HCT116 (cell line): ENCODE measurements around the gene SIGLEC11. TPM values are rescaled to one million over a fixed set of nuclear protein-coding genes. Genes with fewer than 3 reads are reported as not detected.

Experiments used
- ATAC-seq: fragments of 200-7000 bp; cut with Tn5 transposase; 2 replicates; pipeline ENCODE4 v1.9.1; 2020; ENCODE audit warnings: mild to moderate bottlenecking, moderate library complexity
- BruUV-seq: library from RNA; stranded (reverse); fragments of 400-500 nt; replicated peaks from 2 replicates; lab custom pipeline; 2021; lab: Mats Ljungman, UMichigan
- CTCF ChIA-PET: fragments of 300-600 bp; sonication (Branson Sonifier 250); formaldehyde crosslinking; loops from one replicate; lab custom pipeline; 2021; ENCODE audit warnings: antibody characterized with exemption; lab: Charles Lee
- POLR2A ChIA-PET: fragments of 300-600, 350-600 bp; sonication (Branson Sonifier 250); formaldehyde crosslinking; loops from one replicate; lab custom pipeline; 2021; ENCODE audit warnings: antibody characterized with exemption; lab: Charles Lee
- RAD21 ChIA-PET, 2 experiments: fragments of 300-600 bp; sonication (Branson Sonifier 250); formaldehyde crosslinking; loops; one replicate each; lab custom pipeline; 2023; ENCODE audit warnings: low total read pairs in 2 of 2; ENCODE audit not compliant: uncharacterized antibody in 2 of 2, unreplicated experiment in 2 of 2, low non-redundant PET in 1 of 2; lab: Charles Lee
- DNase-seq: peaks from one replicate; pipeline ENCODE4 v3.0.0-alpha.2; 2010; ENCODE audit warnings: low read depth, low spot score
- H2AFZ ChIP-seq: fragments of 200-600 bp; shearing (Covaris generic), sonication (generic); 2 replicates; pipeline ENCODE4 v1.6.1; 2017; ENCODE audit warnings: low read depth, mixed run types, mixed read lengths, antibody characterized with exemption, low read length; ENCODE audit not compliant: poor library complexity, severe bottlenecking
- H3K27ac ChIP-seq: 2 replicates; pipeline ENCODE4 v1.5.1; 2012; ENCODE audit warnings: low read depth, low read length
- H3K27me3 ChIP-seq: fragments of 200-600 bp; sonication (generic); 2 replicates; pipeline ENCODE4 v1.6.1; 2016; ENCODE audit warnings: mixed run types, low read length, mixed read lengths; ENCODE audit not compliant: insufficient read depth
- H3K36me3 ChIP-seq, 2 experiments: fragments of 200-500 bp in 1 of 2; fragments of 200-600 bp in 1 of 2; sonication (Bioruptor generic) in 1 of 2; sonication (generic) in 1 of 2; 2 replicates each; pipeline versions ENCODE4 v1.5.1 to v1.6.1; 2014 to 2016; ENCODE audit warnings: low read length in 2 of 2, inconsistent platforms in 1 of 2, mixed read lengths in 1 of 2, mixed run types in 1 of 2; ENCODE audit not compliant: insufficient read depth in 2 of 2, control insufficient read depth in 1 of 2
- H3K4me1 ChIP-seq, 2 experiments: fragments of 200-600 bp in 1 of 2; sonication (generic) in 1 of 2; 2 replicates each; pipeline versions ENCODE4 v1.5.1 to v1.6.1; 2012 to 2017; ENCODE audit warnings: low read length in 2 of 2, inconsistent platforms in 1 of 2, mild to moderate bottlenecking in 1 of 2, mixed read lengths in 1 of 2, mixed run types in 1 of 2, moderate library complexity in 1 of 2; ENCODE audit not compliant: insufficient read depth in 2 of 2, control insufficient read depth in 1 of 2
- H3K4me2 ChIP-seq: fragments of 200-600 bp; sonication (generic); 2 replicates; pipeline ENCODE4 v1.6.1; 2017; ENCODE audit warnings: mixed run types, low read length, mixed read lengths
- H3K4me3 ChIP-seq, 2 experiments: fragments of 200-600 bp in 1 of 2; sonication (generic) in 1 of 2; replicated peaks in 1 of 2; 2 replicates each; pipeline ENCODE4 v1.5.1; 2011 to 2016; ENCODE audit warnings: low read length in 2 of 2, control low read depth in 1 of 2, low read depth in 1 of 2, mild to moderate bottlenecking in 1 of 2, mixed read lengths in 1 of 2, mixed run types in 1 of 2
- H3K79me2 ChIP-seq: fragments of 200-600 bp; sonication (generic); 2 replicates; pipeline ENCODE4 v1.6.1; 2017; ENCODE audit warnings: mild to moderate bottlenecking, mixed run types, low read length, moderate library complexity, mixed read lengths; ENCODE audit not compliant: insufficient read depth
- H3K9ac ChIP-seq: fragments of 200-600 bp; sonication (generic); 2 replicates; pipeline ENCODE4 v1.6.1; 2016; ENCODE audit warnings: low read length, mixed read lengths
- H3K9me2 ChIP-seq: fragments of 200-600 bp; sonication (generic), shearing (Covaris generic); 2 replicates; pipeline ENCODE4 v1.6.1; 2017; ENCODE audit warnings: mixed run types, mild to moderate bottlenecking, moderate library complexity; ENCODE audit not compliant: insufficient read depth
- H3K9me3 ChIP-seq, 2 experiments: fragments of 200-500 bp in 1 of 2; fragments of 200-600 bp in 1 of 2; sonication (Bioruptor generic) in 1 of 2; sonication (generic) in 1 of 2; 2 replicates each; pipeline ENCODE4 v1.6.1; 2014 to 2017; ENCODE audit warnings: low read length in 2 of 2, mixed read lengths in 2 of 2, inconsistent platforms in 1 of 2, low read depth in 1 of 2, mild to moderate bottlenecking in 1 of 2, mixed run types in 1 of 2, moderate library complexity in 1 of 2; ENCODE audit not compliant: control insufficient read depth in 1 of 2, insufficient read depth in 1 of 2
- H4K20me1 ChIP-seq: fragments of 200-600 bp; sonication (generic), shearing (Covaris generic); 2 replicates; pipeline ENCODE4 v1.6.1; 2017; ENCODE audit warnings: mixed run types, mild to moderate bottlenecking, moderate library complexity; ENCODE audit not compliant: insufficient read depth
- CBX3 ChIP-seq: IDR thresholded peaks from 2 replicates; pipeline ENCODE4 v1.6.1; 2012; ENCODE audit warnings: low read depth
- CTCF ChIP-seq, 3 experiments: fragments of 200-600 bp in 1 of 3; sonication (generic) in 1 of 3; IDR thresholded peaks in 2 of 3; conservative IDR thresholded peaks in 1 of 3; 2 replicates each; pipeline ENCODE4 v1.5.1; 2012 to 2017; ENCODE audit warnings: low read depth in 2 of 3, low read length in 2 of 3, antibody characterized with exemption in 1 of 3, borderline replicate concordance in 1 of 3, control low read depth in 1 of 3, mild to moderate bottlenecking in 1 of 3, mixed read lengths in 1 of 3, mixed run types in 1 of 3, moderate library complexity in 1 of 3; ENCODE audit not compliant: insufficient read depth in 1 of 3
- EGR1 ChIP-seq: IDR thresholded peaks from 2 replicates; pipeline ENCODE4 v1.6.1; 2012; ENCODE audit warnings: low read depth
- ELF1 ChIP-seq: IDR thresholded peaks from 2 replicates; pipeline ENCODE4 v1.6.1; 2012; ENCODE audit warnings: low read depth, borderline replicate concordance
- FOSL1 ChIP-seq: IDR thresholded peaks from 2 replicates; pipeline ENCODE4 v1.6.1; 2012; ENCODE audit warnings: low read depth
- JUND ChIP-seq: IDR thresholded peaks from 2 replicates; pipeline ENCODE4 v1.6.1; 2012
- MAX ChIP-seq: IDR thresholded peaks from 2 replicates; pipeline ENCODE4 v1.6.1; 2012
- RAD21 ChIP-seq: IDR thresholded peaks from 2 replicates; pipeline ENCODE4 v1.6.1; 2012; ENCODE audit warnings: low read depth, mild to moderate bottlenecking
- SIN3A ChIP-seq: IDR thresholded peaks from 2 replicates; pipeline ENCODE4 v1.6.1; 2012; ENCODE audit warnings: low read depth
- SP1 ChIP-seq: IDR thresholded peaks from 2 replicates; pipeline ENCODE4 v1.6.1; 2012; ENCODE audit warnings: low read depth
- ZNF274 ChIP-seq: fragments of 200-500 bp; sonication (Bioruptor generic); IDR thresholded peaks from 2 replicates; pipeline ENCODE4 v1.6.1; 2014; ENCODE audit warnings: mild to moderate bottlenecking, low read depth, low read length, inconsistent platforms
- intact Hi-C: fragments of 100-400 bp; cut with micrococcal nuclease; formaldehyde crosslinking; loops from 2 replicates; pipeline ENCODE4 v1.10.0; 2022
- total RNA-seq: library from RNA; stranded (reverse); gene quantifications from one replicate; pipeline ENCODE4 v1.2.1, GENCODE V29; 2021; ENCODE audit not compliant: unreplicated experiment
- TF ChIP-seq, protein P1 (sequence below): IDR thresholded peaks from 2 replicates; pipeline ENCODE4 v1.6.1; 2012

The SIGLEC11 gene
- total RNA-seq, 1 experiment from 2014 or later: not detected

DNA sequence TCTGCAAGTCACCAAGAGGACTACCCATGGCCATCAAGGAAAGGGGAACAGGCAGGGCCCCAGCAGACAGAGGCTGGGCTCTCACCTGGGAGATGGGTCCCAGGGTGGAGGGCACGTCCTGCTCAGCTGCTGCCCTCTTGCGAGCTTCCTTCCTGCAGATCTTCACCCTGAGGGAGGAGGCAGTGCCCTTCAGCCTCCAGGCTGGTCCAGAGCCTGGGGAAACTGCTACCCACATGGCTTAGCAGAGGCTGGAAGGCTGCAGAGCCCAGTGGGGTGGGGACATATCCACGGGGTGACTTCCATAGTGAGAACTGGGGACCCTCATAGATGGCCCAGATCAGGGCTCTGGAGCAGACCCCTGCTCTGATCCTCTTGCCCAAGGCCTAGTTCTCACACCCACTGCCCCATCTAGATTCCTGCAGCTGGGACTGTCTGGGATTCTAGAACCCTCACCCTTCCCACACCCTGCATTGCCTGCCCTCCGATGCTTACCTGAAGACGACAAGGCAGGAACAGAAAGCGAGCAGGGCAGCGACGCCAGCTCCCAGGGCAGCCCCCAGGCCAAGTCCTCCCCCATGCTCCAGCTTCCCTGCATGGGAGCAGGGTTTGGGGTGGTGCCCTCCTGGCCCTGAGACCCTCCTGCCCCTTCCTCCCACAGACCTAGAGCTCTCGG, 9.0 kb downstream of the SIGLEC11 start:
- ChIA-PET CTCF (no interaction called here), RAD21 (no interaction called here), POLR2A (no interaction called here)
- no peaks in the 10 kb centered on the region for H3K36me3 ChIP-seq
- H3K27me3 ChIP-seq: no peaks in the 10 kb centered on the region
- no peak overlapping the region for H3K4me2 ChIP-seq
- H3K4me1 ChIP-seq: no peaks in the 10 kb centered on the region
- H3K9me2 ChIP-seq: no peaks in the 10 kb centered on the region
- no peak overlapping the region for H2AFZ ChIP-seq
- no peak overlapping the region for H3K9ac ChIP-seq
- no peaks in the 10 kb centered on the region for H3K79me2 ChIP-seq
- no peak overlapping the region for H3K27ac ChIP-seq
- no peak for TF ChIP-seq ZNF274
- TF ChIP-seq, protein P1, sequence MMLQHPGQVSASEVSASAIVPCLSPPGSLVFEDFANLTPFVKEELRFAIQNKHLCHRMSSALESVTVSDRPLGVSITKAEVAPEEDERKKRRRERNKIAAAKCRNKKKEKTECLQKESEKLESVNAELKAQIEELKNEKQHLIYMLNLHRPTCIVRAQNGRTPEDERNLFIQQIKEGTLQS: no peak
- TF ChIP-seq JUND: no peak
- no peak for TF ChIP-seq CTCF (IDR thresholded peaks at IDR 0.05 in 2 of 3, conservative IDR thresholded peaks at IDR 0.05 in 1 of 3; ENCODE audit: borderline replicate concordance in 1 of 3, insufficient read depth in 1 of 3, low read depth in 2 of 3, low read length in 2 of 3)
- TF ChIP-seq ELF1: no peak
- no peak for TF ChIP-seq SIN3A
- no peak for TF ChIP-seq RAD21
- no peak for TF ChIP-seq MAX
- no peak for TF ChIP-seq FOSL1
- no peak for TF ChIP-seq CBX3
- TF ChIP-seq SP1: no peak
- no peak for TF ChIP-seq EGR1
- TF ChIP-seq, all 23 proteins: peak for 0
- Histone ChIP-seq H3K9me3 (no peaks in the 10 kb centered on the region), H3K4me3 (no peak overlapping the region), H4K20me1 (no peaks in the 10 kb centered on the region)
- no peak for ATAC-seq
- BruUV-seq: no TSS peak
- no peak for DNase-seq
- intact Hi-C loops: no loop called here
